Adipocyte (in vitro differentiated cells): ENCODE results near the gene MUC2.

Experiments used
- DNase-seq: peaks from one replicate; pipeline ENCODE4 v3.0.0-alpha.2; 2015; ENCODE audit warnings: low read depth
- H3K27me3 ChIP-seq: replicated peaks from 2 replicates; pipeline ENCODE4 v1.7.0; 2013; ENCODE audit warnings: mild to moderate bottlenecking, low read length, moderate library complexity; ENCODE audit not compliant: control insufficient read depth, insufficient read depth
- H3K36me3 ChIP-seq: 2 replicates; pipeline ENCODE4 v1.7.0; 2013; ENCODE audit warnings: low read length, mild to moderate bottlenecking, moderate library complexity; ENCODE audit not compliant: control insufficient read depth, insufficient read depth, severe bottlenecking
- H3K4me1 ChIP-seq: 2 replicates; pipeline ENCODE4 v1.7.0; 2013; ENCODE audit warnings: mild to moderate bottlenecking, low read length, moderate library complexity; ENCODE audit not compliant: control insufficient read depth, insufficient read depth
- H3K4me3 ChIP-seq: 2 replicates; pipeline ENCODE4 v1.7.0; 2013; ENCODE audit warnings: mild to moderate bottlenecking, low read length, moderate library complexity
- H3K9ac ChIP-seq: 2 replicates; pipeline ENCODE4 v1.7.0; 2013; ENCODE audit warnings: mild to moderate bottlenecking, low read length, moderate library complexity
- H3K9me3 ChIP-seq: 2 replicates; pipeline ENCODE4 v1.7.0; 2013; ENCODE audit warnings: mild to moderate bottlenecking, low read length, moderate library complexity; ENCODE audit not compliant: control insufficient read depth

The MUC2 gene

GRCh38 chr11:1030556-1030955 is 44.1 kb upstream of the MUC2 start:
- H3K9me3 ChIP-seq: no peaks in the 10 kb centered on the region
- H3K27me3 ChIP-seq: peaks cover 12% of the 10 kb centered on the region
- H3K4me3 ChIP-seq: no peak overlapping the region
- DNase-seq: no peak
- H3K36me3 ChIP-seq: no peaks in the 10 kb centered on the region
- H3K9ac ChIP-seq: no peak overlapping the region
- H3K4me1 ChIP-seq: no peaks in the 10 kb centered on the region

GRCh38 chr11:1031121-1031899 is 43.4 kb upstream of the MUC2 start:
- no peak overlapping the region for H3K9ac ChIP-seq
- H3K4me1 ChIP-seq: no peaks in the 10 kb centered on the region
- peaks cover 12% of the 10 kb centered on the region for H3K27me3 ChIP-seq
- H3K4me3 ChIP-seq: no peak overlapping the region
- no peaks in the 10 kb centered on the region for H3K36me3 ChIP-seq
- no peaks in the 10 kb centered on the region for H3K9me3 ChIP-seq
- DNase-seq: no peak

- Histone ChIP-seq H3K9ac (no peak overlapping the region), H3K4me1 (no peaks in the 10 kb centered on the region), H3K4me3 (no peak overlapping the region), H3K9me3 (no peaks in the 10 kb centered on the region), H3K36me3 (no peaks in the 10 kb centered on the region), H3K27me3 (peaks cover 15% of the 10 kb centered on the region)
- DNase-seq: no peak
These were observed 42.3 kb upstream of the MUC2 start for GRCh38 chr11:1032310-1032891.

- peaks cover 19% of the 10 kb centered on the region for H3K27me3 ChIP-seq
- H3K36me3 ChIP-seq: no peaks in the 10 kb centered on the region
- H3K9ac ChIP-seq: no peak overlapping the region
- H3K4me1 ChIP-seq: no peaks in the 10 kb centered on the region
- no peak for DNase-seq
- H3K4me3 ChIP-seq: no peak overlapping the region
- no peaks in the 10 kb centered on the region for H3K9me3 ChIP-seq
These were observed 41.5 kb upstream of the MUC2 start for GRCh38 chr11:1033016-1033798.

GRCh38 chr11:1034001-1034400 is 40.7 kb upstream of the MUC2 start:
- H3K9ac ChIP-seq: no peak overlapping the region
- H3K27me3 ChIP-seq: peaks cover 23% of the 10 kb centered on the region
- no peak overlapping the region for H3K4me3 ChIP-seq
- no peaks in the 10 kb centered on the region for H3K36me3 ChIP-seq
- no peaks in the 10 kb centered on the region for H3K9me3 ChIP-seq
- DNase-seq: no peak
- no peaks in the 10 kb centered on the region for H3K4me1 ChIP-seq

GRCh38 chr11:1034456-1035295 is 40.0 kb upstream of the MUC2 start:
- peaks cover 25% of the 10 kb centered on the region for H3K27me3 ChIP-seq
- H3K4me1 ChIP-seq: no peaks in the 10 kb centered on the region
- H3K9me3 ChIP-seq: no peaks in the 10 kb centered on the region
- no peak overlapping the region for H3K9ac ChIP-seq
- no peaks in the 10 kb centered on the region for H3K36me3 ChIP-seq
- H3K4me3 ChIP-seq: no peak overlapping the region
- no peak for DNase-seq

GRCh38 chr11:1035577-1036283 is 38.9 kb upstream of the MUC2 start:
- Histone ChIP-seq H3K4me1 (no peaks in the 10 kb centered on the region), H3K27me3 (peaks cover 27% of the 10 kb centered on the region), H3K4me3 (no peak overlapping the region), H3K36me3 (no peaks in the 10 kb centered on the region), H3K9me3 (no peaks in the 10 kb centered on the region), H3K9ac (no peak overlapping the region)
- DNase-seq: no peak

- Histone ChIP-seq H3K9ac (no peak within 1 kb of the TSS), H3K36me3 (no peaks in the 10 kb centered on the region), H3K4me1 (no peaks in the 10 kb centered on the region), H3K4me3 (no peak within 1 kb of the TSS), H3K27me3 (peaks cover 30% of the 10 kb centered on the region), H3K9me3 (no peaks in the 10 kb centered on the region)
- DNase-seq: no peak
These were observed 38.3 kb upstream of the MUC2 start, which contains the start of gene MUC6 for GRCh38 chr11:1036303-1036923. Gene MUC6 (minus strand): TSS chr11:1036718. CDS start chr11:1036655, 63 bp downstream.

GRCh38 chr11:1036931-1037330 is 37.7 kb upstream of the MUC2 start:
- no peak for DNase-seq
- H3K4me3 ChIP-seq: no peak overlapping the region
- no peak overlapping the region for H3K9ac ChIP-seq
- no peaks in the 10 kb centered on the region for H3K9me3 ChIP-seq
- peaks cover 35% of the 10 kb centered on the region for H3K27me3 ChIP-seq
- no peaks in the 10 kb centered on the region for H3K36me3 ChIP-seq
- no peaks in the 10 kb centered on the region for H3K4me1 ChIP-seq

GRCh38 chr11:1037506-1038055 is 37.1 kb upstream of the MUC2 start:
- no peak for DNase-seq
- H3K9me3 ChIP-seq: no peaks in the 10 kb centered on the region
- no peaks in the 10 kb centered on the region for H3K36me3 ChIP-seq
- no peaks in the 10 kb centered on the region for H3K4me1 ChIP-seq
- H3K4me3 ChIP-seq: no peak overlapping the region
- H3K27me3 ChIP-seq: peaks cover 36% of the 10 kb centered on the region
- H3K9ac ChIP-seq: no peak overlapping the region
